HG02759 (cell line): Measurements from ENCODE around the gene AP2S1.
"Not testable (repeated sequence)": the region's sequence is repeated elsewhere in the genome, so short reads cannot be mapped to it uniquely, and the experiment has no call there.

Experiments
- ATAC-seq: cut with Tn5 transposase; IDR thresholded peaks from one replicate; pipeline ENCODE4 v1.9.1; 2021; ENCODE audit warnings: mild to moderate bottlenecking, moderate library complexity; ENCODE audit not compliant: unreplicated experiment

The AP2S1 gene

DNA sequence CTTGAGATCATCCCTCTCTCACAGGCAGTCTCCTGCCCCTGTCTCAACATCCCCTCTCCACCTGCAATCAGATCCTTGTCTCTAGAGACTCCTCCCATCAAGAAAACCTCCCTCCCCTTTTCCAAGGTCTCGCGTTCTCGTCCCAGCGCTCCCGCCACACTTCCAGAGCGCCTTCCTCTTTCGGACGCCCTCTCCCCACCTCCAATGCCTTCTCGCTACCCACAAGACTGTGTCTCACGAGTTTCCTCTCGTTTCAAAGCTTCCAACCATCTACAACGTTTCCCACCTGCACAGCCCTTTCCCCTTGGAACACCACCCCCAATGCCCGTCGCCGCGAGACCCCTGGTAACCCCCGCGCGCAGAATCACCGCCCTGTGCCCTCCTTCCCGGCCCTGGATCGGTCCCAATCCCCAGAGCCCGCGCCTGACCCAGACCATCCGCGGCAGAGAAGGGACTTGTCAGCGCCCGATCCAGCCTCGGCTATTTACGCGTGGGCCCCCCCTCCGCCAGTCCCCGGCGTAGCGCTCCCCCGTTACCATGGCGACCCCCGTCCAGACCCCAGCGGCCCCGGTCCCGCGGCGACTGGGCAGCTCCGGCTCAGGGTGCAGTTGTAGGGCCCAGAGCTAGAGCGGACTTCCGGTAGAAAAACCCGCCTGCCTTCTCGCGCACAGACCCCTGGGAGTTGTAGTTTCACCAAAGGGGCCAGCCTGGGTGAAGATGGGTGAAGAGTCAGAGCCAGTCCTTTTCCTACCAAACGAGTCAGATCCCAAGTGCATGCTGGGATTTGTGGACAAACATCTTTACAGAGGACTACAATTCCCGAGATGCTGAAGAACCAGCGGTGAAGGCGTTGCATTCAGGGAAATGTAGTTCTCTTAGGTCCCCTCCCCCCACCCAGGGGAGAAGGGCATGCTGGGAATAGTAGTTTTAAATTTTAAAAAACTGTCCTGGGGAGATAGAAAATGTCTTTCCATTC is at the start of gene AP2S1:
TSS of gene AP2S1 (minus strand) at position 619 of the 976 bp plus-strand sequence. CDS start at position 539, 80 bp downstream.
- ATAC-seq = peak; percentile 93

DNA sequence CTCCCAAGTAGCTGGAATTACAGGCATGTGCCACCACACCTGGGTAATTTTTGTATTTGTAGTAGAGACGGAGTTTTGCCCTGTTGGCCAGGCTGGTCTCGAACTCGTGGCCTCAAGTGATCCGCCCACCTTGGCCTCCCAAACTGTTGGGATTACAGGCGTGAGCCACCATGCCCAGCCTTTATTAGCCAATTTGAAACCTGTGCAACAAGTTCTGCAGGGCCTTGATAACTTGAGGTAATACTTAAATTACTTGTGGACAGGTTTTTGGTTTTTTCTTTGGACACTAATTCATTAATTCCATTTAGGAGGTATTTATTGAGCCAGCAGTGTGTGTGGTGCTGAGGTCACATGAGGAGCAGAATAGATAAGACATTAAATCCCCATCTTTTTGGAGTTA is 49.7 kb upstream of the AP2S1 start:
- ATAC-seq = no peak

DNA sequence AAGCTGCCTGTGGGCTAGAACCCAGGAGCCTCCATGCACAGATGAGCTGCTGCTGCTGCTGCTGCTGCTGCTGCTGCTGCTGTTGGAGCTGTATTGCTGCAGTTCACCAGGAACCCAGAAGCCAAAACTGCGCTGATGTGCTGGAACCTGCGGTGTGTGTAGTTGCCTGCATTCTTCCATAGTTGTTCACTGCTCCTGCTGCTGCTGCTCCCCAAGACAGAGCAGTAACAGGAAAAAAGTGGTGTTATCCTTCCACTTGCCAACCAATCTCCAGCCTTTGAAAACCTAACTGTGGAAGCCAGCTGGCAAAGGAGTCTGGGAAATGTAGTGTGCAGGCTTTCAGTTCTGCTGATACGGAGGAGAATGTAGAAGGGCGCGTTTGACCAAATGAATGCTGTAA is 48.1 kb upstream of the AP2S1 start:
- ATAC-seq = no peak

DNA sequence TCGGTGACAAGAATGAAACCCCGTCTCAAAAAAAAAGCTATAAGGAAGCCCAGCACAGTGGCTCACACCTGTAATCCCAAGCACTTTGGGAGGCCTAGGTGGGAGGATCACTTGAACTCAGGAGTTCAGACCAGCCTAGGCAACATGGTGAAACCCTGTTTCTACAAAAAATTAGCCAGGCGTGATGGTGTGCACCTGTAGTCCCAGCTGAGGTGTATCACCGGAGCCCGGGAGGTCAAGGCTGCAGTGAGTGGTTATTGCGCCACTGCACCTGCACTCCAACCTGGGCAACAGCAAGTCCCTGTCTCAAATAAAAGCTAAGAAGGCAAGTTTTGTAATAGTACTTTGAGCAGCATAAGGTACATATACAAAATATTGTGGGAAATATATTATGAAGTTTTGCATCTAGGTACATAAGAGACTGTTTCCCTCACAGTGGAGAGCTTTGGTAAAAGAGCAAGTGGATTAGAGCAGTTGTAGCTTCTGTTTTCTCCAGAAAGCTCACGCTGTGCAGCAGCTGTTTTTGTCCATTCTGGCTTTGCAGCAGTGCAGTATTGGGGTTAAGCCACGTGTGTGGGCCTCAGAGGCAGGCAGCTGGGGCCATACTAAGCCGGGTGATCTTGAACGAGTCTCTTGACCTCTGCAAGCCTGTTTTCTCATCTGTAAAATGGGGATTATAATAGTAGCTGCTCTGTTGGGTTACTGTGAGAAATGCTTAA is 45.6 kb upstream of the AP2S1 start:
- no peak for ATAC-seq

DNA sequence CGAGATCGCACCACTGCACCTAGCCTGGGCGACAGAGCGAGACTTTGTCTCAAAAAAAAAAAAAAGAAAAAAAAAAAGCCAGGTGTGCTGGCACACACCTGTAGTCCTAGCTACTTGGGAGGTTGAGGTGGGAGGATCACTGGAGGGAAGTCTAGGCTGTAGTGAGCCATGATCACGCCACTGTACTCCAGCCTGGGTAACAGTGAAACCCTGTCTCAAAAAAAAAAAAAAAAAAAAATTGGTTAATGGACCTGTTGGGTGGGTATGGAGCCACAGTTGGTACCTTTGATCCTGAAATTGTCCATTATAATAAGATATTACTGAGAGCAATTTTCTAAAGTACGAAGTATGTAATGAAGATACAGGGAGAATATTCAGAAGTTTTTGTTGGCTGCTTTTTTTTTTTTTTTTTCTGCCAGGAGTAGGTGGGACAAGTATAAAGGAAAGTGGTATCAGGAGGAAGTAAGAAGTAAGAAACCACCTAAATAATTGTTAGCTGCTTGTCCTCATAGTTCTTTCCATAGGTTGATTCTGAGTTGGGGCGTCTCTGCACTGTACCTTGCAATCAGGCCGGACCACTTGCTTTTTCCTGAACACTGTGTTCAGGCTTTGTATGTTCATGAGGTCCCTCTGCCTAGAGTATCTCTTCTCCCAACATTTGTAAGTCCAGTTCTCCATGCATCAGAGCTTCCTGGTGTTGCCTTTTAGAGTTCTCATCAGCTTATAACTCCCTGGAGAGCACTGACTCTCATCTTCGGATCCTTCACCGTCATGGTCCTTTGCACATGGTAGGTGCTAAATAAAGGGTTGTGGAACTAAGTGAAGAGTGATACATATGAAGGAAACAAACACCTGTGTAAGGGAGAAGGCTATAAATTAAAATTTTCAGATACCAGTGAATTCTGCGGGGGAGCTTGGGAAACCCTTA is 41.9 kb upstream of the AP2S1 start:
- no peak for ATAC-seq

DNA sequence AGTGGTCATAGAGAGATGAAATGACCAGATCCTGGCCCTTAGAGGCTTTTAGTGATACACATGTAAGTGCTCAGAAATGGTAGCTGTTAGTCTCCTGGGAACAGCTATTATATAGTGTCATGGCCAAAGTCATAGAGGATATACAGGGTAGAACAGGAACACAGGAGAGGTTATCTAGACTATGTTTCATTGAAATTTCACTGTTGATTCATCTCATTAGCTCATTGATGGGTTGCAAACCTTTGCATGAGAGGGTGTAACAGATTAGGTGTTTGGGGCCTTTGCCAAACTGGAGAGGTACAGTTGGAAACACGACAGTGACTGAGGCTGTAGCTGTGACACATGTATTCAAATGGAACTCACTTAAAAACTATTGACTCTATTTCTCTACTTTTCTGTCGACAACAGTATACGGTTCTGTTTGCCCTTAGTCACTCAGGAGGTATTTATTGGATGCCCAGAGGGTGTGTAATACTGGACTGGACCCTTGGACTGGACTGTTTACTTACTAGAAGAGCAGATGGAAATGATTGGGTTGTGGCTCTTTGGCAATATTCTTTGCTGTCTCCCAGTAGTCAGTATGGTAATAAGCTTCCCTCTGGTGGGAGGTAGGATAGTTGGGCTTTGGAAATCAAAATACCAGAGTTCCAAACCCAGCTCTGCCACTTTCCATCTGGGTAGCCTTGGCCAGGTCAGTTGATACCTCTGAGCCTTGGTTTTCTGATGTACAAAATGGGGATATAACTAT is 40.0 kb upstream of the AP2S1 start:
- no peak for ATAC-seq

DNA sequence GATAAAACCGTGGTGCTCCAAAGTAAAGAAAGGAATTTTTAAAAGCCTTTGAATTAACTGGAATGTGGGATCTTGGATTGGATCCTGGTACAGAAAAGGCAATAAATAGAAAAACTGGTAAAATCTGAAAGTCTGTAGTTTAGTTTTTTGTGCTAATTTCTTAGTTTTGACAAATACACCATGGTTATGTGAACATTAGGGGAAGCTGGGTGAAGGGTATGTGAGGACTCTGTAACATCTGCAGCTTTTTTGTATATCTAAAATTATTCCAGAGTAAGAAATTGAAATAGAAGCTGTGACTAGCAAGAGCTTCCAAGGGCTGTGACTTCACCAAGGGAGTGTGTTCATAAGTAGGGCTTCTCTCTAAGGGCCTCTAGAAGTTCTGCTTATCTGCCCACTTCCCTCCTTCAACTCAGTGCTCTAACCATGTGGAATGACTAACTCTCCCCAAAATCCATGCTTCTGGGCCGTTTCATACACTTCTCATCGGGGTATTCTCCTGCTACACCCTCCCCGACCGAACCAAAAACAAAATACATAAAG is 36.7 kb upstream of the AP2S1 start:
- ATAC-seq = no peak

DNA sequence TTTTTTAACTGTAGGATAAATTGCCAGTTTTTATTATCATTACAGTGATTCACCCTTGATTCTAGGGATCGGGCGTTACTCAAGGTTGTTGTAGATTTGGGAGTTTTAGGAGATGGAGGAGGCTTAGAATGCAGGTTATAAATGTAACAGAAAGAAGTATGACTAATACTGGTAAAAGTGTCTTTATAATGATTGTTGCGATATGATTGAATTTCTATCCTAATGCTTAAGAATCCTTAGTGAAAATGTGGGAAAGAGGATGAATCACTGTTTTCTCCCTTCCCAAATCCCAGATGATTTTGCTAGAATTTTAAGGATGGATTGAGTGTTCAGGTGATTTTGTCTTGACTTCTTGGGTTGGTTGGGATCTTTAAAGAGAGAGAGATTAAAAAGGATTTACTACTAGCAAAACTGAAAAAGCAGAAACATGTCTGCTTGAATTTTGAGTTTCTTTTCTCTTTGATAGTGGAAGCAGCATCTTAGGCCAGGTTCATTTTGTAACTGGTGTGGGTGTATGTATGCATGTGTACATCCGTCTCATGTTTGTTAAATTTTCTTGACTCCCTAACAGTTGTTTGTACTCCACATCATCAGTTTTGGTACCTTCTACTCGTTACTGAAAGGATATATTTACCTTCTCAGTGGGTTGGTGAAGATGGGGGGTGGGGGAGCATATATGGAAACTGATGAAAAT is 36.0 kb upstream of the AP2S1 start:
- no peak for ATAC-seq

DNA sequence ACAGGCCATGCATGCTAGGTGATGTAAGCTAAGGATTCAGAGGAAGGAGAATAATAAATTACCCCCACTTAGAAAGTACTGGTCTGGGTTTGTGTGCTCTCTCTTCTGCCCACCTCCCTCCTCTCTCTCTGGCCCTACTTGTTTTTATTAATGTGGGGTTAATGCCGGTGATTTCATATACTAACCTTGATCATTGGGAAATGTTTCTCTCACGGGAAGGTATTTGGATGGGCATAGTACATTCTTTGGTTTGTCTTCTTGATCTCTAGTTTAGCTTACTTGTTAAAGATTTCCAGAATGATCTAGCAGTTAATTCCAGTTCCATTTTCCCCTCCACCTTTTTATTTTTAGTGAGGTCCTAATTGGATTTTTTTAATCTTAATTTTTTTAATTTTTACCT is 34.8 kb upstream of the AP2S1 start:
- ATAC-seq = no peak

DNA sequence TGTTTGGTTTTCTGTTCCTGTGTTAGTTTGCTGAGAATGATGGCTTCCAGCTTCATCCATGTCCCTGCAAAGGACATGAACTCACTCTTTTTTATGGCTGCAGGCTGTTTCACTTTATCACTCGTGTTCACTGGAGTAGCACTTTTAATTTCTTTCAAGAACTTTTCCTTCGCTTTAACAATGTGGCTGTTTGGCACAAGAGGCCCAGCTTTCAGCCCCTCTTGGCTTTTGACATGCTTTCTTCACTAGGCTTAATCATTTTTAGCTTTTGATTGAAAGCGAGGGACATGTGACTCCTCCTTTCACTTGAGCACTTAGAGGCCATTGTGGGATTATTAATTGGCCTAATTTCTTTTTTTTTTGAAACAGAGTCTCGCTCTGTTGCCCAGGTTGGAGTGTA is 32.1 kb upstream of the AP2S1 start:
- not testable (repeated sequence) for ATAC-seq

DNA sequence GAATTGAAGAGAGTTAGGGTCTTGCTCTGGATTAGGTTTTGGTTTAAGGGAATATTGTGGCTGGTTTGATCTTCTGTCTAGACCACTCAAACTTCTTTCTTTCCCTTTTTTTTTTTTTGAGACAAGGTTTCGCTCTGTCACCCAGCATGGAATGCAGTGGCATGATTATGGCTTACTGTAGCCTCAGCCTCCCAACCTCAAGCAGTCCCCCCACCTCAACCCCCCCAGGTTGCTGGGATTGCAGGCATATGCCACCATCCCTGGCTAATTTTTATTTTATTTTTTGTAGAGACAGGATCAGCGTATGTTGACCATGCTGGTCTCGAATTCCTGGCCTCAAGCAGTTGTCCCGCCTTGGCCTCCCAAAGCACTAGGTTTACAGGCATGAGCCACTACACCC is 31.4 kb upstream of the AP2S1 start:
- no peak for ATAC-seq

DNA sequence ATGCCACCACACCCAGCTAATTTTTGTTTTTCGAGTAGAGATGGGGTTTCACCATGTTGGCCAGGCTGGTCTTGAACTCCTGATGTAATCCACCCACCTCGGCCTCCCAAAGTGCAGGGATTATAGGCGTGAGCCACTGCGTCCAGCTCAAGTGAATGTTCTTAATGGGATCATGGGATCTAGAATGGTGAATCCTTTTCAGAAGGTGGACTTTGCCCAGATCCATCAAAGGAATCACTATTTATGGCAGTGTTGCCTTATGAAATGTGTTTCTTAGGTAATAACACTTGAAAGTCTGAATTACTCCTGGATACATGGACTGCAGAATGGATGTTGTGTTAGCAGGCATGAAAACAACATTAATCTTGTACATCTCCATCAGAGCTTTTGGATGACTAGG is 30.4 kb upstream of the AP2S1 start:
- ATAC-seq = no peak

DNA sequence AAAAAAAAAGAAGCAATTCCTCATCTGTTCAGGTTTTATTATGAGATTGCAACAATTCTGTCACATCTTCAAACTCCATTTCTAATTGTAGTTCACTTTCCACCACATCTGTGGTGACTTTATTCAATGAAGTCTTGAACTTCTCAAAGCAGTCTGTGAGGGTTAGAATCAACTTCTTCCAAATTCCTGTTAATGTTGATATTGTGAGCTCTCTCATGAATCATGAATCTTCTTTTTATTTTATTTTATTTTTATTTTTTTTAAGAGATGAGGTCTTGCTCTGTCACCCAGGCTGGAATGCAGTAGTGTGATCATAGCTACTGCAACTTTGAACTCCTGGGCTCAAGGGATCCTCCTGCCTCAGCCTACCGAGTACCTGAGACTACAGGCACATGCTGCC is 29.8 kb upstream of the AP2S1 start:
- ATAC-seq = no peak

DNA sequence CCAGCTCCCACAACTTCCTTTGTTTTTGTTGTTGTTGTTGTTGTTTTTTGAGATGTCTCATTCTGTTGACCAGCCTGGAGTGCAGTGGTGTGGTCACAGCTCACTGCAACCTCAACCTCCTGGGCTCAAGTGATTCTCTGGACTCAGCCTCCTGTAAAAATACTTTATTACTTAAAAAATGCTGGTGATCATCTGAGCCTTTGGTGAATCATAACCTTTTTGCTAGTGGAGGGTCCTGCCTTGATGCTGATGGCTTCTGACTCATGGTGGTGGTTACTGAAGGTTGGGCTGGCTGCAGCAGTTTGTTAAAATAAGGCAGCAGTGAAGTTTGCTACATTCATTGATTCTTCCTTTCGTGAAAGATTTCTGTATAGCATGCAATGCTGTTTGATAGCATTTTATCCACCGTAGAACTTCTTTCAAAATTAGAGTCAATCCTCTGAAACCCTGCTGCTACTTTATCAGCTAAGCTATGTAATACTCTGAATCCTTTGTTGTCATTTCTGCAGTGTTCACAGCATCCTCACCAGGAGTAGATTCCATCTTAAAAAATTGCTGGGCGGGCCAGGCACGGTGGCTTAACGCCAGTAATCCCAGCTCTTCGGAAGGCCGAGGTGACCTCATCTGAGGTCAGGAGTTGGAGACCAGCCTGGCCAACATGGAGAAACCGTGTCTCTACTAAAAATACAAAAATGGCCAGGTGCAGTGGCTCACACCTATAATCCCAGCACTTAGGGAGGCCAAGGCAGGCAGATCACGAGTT is 28.1 kb upstream of the AP2S1 start:
- ATAC-seq = no peak

DNA sequence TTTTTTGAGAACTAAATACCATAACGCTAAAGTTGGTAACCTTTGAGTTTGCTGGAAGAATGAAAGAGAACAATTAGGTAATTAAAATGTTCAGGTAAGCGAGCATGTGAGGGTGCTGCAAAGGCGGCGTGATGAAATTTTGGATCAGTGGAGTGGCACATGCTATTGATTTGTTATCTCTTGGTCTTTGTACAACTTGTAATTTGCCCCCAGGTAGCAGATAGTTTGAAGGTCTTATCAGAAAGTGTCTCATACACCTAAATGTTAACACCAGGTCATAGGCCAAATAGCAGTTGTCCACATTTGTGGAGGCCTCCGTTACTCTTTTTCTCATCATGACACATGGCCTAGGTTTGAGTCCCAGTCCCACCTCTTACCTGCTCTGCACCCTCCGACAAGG is 25.0 kb upstream of the AP2S1 start:
- no peak for ATAC-seq

DNA sequence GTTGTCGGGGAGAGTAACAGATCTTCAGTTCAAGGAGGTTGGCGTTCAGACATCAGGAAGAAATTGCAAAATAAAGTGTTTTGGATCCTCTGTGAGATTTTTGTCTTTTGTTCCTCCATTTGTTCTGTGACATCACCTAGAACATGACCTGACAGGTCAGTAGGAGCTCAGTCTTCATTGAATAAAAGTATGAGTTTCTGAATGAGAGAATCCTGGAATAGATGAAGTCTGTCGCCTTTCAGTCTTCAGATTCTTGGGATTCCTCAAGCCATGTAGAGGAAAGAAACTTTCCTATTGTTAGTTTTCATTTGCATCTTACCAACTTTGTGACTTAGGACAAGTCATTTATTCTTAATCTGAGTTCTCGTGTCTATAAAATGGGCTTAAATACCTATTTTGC is 24.6 kb upstream of the AP2S1 start:
- no peak for ATAC-seq

DNA sequence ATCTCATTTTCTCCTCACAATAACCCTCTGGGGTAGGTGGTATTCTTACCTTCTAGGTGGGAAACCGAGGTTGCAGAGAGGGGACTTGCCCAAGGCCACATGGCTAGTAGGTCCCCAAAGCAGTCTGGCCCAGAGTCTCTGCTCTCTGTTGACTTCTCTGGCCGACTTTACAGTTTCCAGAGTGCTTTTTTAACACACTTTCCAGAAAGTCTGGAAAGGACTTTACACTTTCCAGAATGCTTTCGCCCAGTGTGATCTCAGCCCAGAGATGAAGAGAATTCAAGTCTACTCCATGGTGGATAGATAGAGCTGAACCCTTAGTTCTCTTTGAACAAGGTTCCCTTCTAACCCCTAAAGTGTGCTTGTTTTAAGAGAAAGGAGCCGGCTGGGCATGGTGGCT is 22.3 kb upstream of the AP2S1 start:
- no peak for ATAC-seq

DNA sequence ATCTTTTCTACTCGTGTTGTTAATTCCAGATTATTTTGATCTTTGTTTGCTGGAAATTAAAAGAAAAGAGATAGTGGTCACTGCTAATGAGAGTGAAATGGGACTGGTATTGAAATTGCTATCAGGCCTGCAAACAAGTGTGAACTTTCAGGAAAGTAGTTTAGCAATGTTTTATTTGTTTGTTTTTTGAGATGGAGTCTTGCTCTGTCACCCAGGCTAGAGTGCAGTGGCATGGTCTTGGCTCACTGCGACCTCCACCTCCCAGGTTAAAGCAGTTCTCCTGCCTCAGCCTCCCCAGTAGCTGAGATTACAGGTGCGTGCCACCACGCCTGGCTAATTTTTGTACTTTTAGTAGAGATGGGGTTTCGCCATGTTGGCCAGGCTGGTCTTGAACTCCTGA is 20.5 kb upstream of the AP2S1 start:
- not testable (repeated sequence) for ATAC-seq
